HG02938 (cell line): ENCODE measurements around the gene LRRN4CL.
A peak's percentile ranks its signal among the peaks of the same experiment; 100 is the strongest.

Source experiments
- ATAC-seq: cut with Tn5 transposase; IDR thresholded peaks from one replicate; pipeline ENCODE4 v1.9.1; 2021; ENCODE audit warnings: mild to moderate bottlenecking, moderate library complexity; ENCODE audit not compliant: unreplicated experiment

Gene LRRN4CL

GRCh38 chr11:62648185-62648966 is 41.0 kb downstream of the LRRN4CL start:
- no peak for ATAC-seq

GRCh38 chr11:62647609-62648005 is 41.7 kb downstream of the LRRN4CL start:
- ATAC-seq: no peak

- ATAC-seq: no peak
Observed at GRCh38 chr11:62646825-62647608, 42.3 kb downstream of the LRRN4CL start.

GRCh38 chr11:62645946-62646824 is 43.1 kb downstream of the LRRN4CL start, which contains the start of gene GANAB:
TSS of gene GANAB (minus strand) at chr11:62646613. CDS start at chr11:62646599, 14 bp downstream.
- ATAC-seq: peak; percentile 90

GRCh38 chr11:62645671-62645945 is 43.7 kb downstream of the LRRN4CL start:
- ATAC-seq: no peak

- no peak for ATAC-seq
Observed at GRCh38 chr11:62644220-62644619, 45.1 kb downstream of the LRRN4CL start.
